Smooth muscle cell (in vitro differentiated cells): ENCODE data around the gene GNAT2. TPM values are rescaled to one million over a fixed set of nuclear protein-coding genes. Genes with fewer than 3 reads are reported as not detected.

Experiments used
- DNase-seq: peaks from one replicate; lab custom pipeline; 2025; ENCODE audit not compliant: unreplicated experiment; lab: John Stamatoyannopoulos, UW
- H2AFZ ChIP-seq: fragments of 200-600 bp; sonication (generic); 2 replicates; pipeline ENCODE4 v1.6.0; 2016; ENCODE audit warnings: antibody characterized with exemption, low read depth, mild to moderate bottlenecking
- H3F3A ChIP-seq: fragments of 200-600 bp; sonication (generic); 2 replicates; pipeline ENCODE4 v1.6.0; 2017; ENCODE audit warnings: antibody characterized with exemption, low read depth
- H3K27ac ChIP-seq: fragments of 200-600 bp; sonication (generic); 2 replicates; pipeline ENCODE4 v1.5.1; 2016; ENCODE audit warnings: low read depth, mild to moderate bottlenecking
- H3K27me3 ChIP-seq: fragments of 200-600 bp; sonication (generic); 2 replicates; pipeline ENCODE4 v1.6.1; 2016; ENCODE audit warnings: low read depth, mild to moderate bottlenecking
- H3K36me3 ChIP-seq: fragments of 200-600 bp; sonication (generic); 2 replicates; pipeline ENCODE4 v1.5.1; 2016; ENCODE audit warnings: low read depth
- H3K4me1 ChIP-seq: fragments of 200-600 bp; sonication (generic); 2 replicates; pipeline ENCODE4 v1.5.1; 2016; ENCODE audit warnings: low read depth
- H3K4me2 ChIP-seq: fragments of 200-600 bp; sonication (generic); 2 replicates; pipeline ENCODE4 v1.6.0; 2016; ENCODE audit warnings: mild to moderate bottlenecking
- H3K4me3 ChIP-seq: fragments of 200-600 bp; sonication (generic); 2 replicates; pipeline ENCODE4 v1.5.1; 2016; ENCODE audit warnings: mild to moderate bottlenecking
- H3K79me2 ChIP-seq: fragments of 200-600 bp; sonication (generic); 2 replicates; pipeline ENCODE4 v1.6.0; 2016; ENCODE audit warnings: low read depth, mild to moderate bottlenecking
- H3K9ac ChIP-seq: fragments of 200-600 bp; sonication (generic); 2 replicates; pipeline ENCODE4 v1.6.0; 2016; ENCODE audit warnings: low read depth
- H3K9me3 ChIP-seq: fragments of 200-600 bp; sonication (generic); replicated peaks from 2 replicates; pipeline ENCODE4 v1.5.1; 2016; ENCODE audit warnings: low read depth
- H4K20me1 ChIP-seq: fragments of 200-600 bp; sonication (generic); 2 replicates; pipeline ENCODE4 v1.6.0; 2016; ENCODE audit warnings: low read depth
- WGBS: methylation state at CpG from one replicate; pipeline ENCODE4 v1.1.7; 2016; ENCODE audit warnings: low lambda C conversion rate; 5-methylcytosine and 5-hydroxymethylcytosine counted together
- polyA plus RNA-seq: library from polyadenylated mRNA; unstranded; fragments of >200 nt; fragmentation: Nextera tagmentation; extraction: Ambion mirVana; gene quantifications from 2 replicates; pipeline ENCODE4 v1.2.1, GENCODE V29; 2016
- total RNA-seq: library from RNA; depleted of rRNA; stranded (reverse); fragments of >200 nt; gene quantifications from 2 replicates; pipeline ENCODE4 v1.2.3, GENCODE V29; 2014
- TF ChIP-seq, protein P1 (sequence below): fragments of 200-600 bp; sonication (generic); IDR thresholded peaks from 2 replicates; pipeline ENCODE4 v1.5.1; 2017; ENCODE audit warnings: borderline replicate concordance, mild to moderate bottlenecking, antibody characterized with exemption; ENCODE audit not compliant: insufficient read depth, poor library complexity, severe bottlenecking

The GNAT2 gene
- total and polyA plus RNA-seq, 2 experiments from 2014 or later: not detected

DNA sequence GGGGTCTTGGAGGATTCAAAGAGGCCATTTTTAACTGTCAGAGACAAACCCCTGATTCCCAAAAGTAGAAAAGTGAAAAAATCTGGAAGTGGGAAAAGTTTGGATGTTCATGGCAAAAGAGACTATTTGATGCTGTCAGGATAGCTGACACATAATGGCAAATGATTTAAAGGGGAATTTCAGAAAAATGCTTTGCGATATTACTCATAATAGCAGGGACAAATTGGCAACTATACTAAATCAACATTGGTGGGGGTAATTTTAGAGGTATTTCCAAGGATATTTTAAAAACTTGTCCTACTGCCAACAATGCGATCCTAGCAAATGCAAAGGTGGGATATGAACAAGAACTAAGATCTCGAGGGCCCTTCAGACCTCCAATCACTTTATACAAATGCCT lies 31.2 kb upstream of the GNAT2 start:
- DNase-seq: no peak
- H3K9ac ChIP-seq: no peak overlapping the region
- peaks cover 16% of the 10 kb centered on the region for H3K27me3 ChIP-seq
- no peak overlapping the region for H3K27ac ChIP-seq
- H3K9me3 ChIP-seq: no peaks in the 10 kb centered on the region
- no peak overlapping the region for H3K4me3 ChIP-seq
- H2AFZ ChIP-seq: no peak overlapping the region
- WGBS: 95% methylated on average over 3 of the region's 3 CpGs
- no peaks in the 10 kb centered on the region for H3K36me3 ChIP-seq
- no peaks in the 10 kb centered on the region for H3F3A ChIP-seq
- H3K4me2 ChIP-seq: no peak overlapping the region
- no peaks in the 10 kb centered on the region for H3K4me1 ChIP-seq
- no peaks in the 10 kb centered on the region for H4K20me1 ChIP-seq
- H3K79me2 ChIP-seq: no peaks in the 10 kb centered on the region
- TF ChIP-seq, protein P1, sequence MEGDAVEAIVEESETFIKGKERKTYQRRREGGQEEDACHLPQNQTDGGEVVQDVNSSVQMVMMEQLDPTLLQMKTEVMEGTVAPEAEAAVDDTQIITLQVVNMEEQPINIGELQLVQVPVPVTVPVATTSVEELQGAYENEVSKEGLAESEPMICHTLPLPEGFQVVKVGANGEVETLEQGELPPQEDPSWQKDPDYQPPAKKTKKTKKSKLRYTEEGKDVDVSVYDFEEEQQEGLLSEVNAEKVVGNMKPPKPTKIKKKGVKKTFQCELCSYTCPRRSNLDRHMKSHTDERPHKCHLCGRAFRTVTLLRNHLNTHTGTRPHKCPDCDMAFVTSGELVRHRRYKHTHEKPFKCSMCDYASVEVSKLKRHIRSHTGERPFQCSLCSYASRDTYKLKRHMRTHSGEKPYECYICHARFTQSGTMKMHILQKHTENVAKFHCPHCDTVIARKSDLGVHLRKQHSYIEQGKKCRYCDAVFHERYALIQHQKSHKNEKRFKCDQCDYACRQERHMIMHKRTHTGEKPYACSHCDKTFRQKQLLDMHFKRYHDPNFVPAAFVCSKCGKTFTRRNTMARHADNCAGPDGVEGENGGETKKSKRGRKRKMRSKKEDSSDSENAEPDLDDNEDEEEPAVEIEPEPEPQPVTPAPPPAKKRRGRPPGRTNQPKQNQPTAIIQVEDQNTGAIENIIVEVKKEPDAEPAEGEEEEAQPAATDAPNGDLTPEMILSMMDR: no peak

DNA sequence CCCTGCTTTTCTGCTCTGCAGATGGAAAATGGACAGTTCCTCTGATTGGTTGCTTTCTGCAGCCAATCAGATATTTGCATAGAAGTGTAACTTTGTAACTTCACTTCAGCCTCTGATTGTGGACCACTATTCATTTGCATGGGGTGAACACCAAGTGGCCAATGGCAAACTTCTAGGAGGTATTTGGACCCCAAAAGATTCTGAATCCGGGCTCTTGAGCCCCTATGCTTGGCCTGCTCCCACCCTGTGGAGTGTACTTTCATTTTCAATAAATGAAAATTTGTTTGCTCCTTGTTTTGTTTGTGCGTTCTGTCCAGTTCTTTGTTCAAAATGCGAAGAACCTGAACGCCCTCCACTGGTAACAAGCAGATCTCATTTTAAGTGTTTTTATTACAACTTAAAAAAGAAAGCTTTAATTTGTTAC lies 30.1 kb upstream of the GNAT2 start:
- no peaks in the 10 kb centered on the region for H3F3A ChIP-seq
- H3K27me3 ChIP-seq: peaks cover 16% of the 10 kb centered on the region
- 83% methylated on average over 4 of the region's 4 CpGs for WGBS
- H3K36me3 ChIP-seq: no peaks in the 10 kb centered on the region
- H4K20me1 ChIP-seq: no peaks in the 10 kb centered on the region
- no peak overlapping the region for H3K27ac ChIP-seq
- peak overlapping the region; percentile 55 for H3K4me2 ChIP-seq
- TF ChIP-seq, protein P1: peak; percentile 11
- H3K9me3 ChIP-seq: no peaks in the 10 kb centered on the region
- H3K4me1 ChIP-seq: no peaks in the 10 kb centered on the region
- no peak overlapping the region for H2AFZ ChIP-seq
- H3K79me2 ChIP-seq: no peaks in the 10 kb centered on the region
- H3K4me3 ChIP-seq: no peak overlapping the region
- H3K9ac ChIP-seq: no peak overlapping the region
- DNase-seq: no peak

GRCh38 chr1:109644670-109645069 lies 25.3 kb upstream of the GNAT2 start:
- Histone ChIP-seq H3K9me3 (no peaks in the 10 kb centered on the region), H3K9ac (no peak overlapping the region), H2AFZ (no peak overlapping the region), H3K4me3 (no peak overlapping the region), H3K4me2 (peak overlapping the region; percentile 27), H3K79me2 (no peaks in the 10 kb centered on the region), H3K4me1 (no peaks in the 10 kb centered on the region), H3K27me3 (no peaks in the 10 kb centered on the region), H3K36me3 (no peaks in the 10 kb centered on the region), H4K20me1 (no peaks in the 10 kb centered on the region), H3F3A (no peaks in the 10 kb centered on the region), H3K27ac (no peak overlapping the region)
- TF ChIP-seq, protein P1: no peak
- WGBS: 41% methylated on average over 10 of the region's 10 CpGs
- no peak for DNase-seq

GRCh38 chr1:109643385-109644230 lies 24.2 kb upstream of the GNAT2 start:
- Histone ChIP-seq H3K9me3 (no peaks in the 10 kb centered on the region), H4K20me1 (no peaks in the 10 kb centered on the region), H3K27ac (no peak overlapping the region), H3K4me3 (no peak overlapping the region), H3K9ac (no peak overlapping the region), H3K27me3 (no peaks in the 10 kb centered on the region), H2AFZ (no peak overlapping the region), H3K36me3 (no peaks in the 10 kb centered on the region), H3K4me1 (no peaks in the 10 kb centered on the region), H3K79me2 (no peaks in the 10 kb centered on the region), H3F3A (no peaks in the 10 kb centered on the region), H3K4me2 (peak overlapping the region; percentile 18)
- 44% methylated on average over 32 of the region's 32 CpGs for WGBS
- peak; percentile 50 for DNase-seq
- TF ChIP-seq, protein P1: peak; percentile 81
